LNCaP clone FGC (cell line): ENCODE measurements around the gene CEP55.

Experiments used
- DNase-seq: peaks from one replicate; pipeline ENCODE4 v3.0.0-alpha.2; 2011; ENCODE audit warnings: low read depth
- H3K4me3 ChIP-seq: 2 replicates; pipeline ENCODE4 v1.5.1; 2011; ENCODE audit warnings: mild to moderate bottlenecking, low read depth, low read length, control low read depth
- TF ChIP-seq, protein P1 (sequence below): IDR thresholded peaks from 2 replicates; pipeline ENCODE4 v1.5.1; 2012; ENCODE audit warnings: mild to moderate bottlenecking; ENCODE audit not compliant: control insufficient read depth, insufficient read depth; ENCODE audit errors: extremely low read depth

CEP55 gene

DNA sequence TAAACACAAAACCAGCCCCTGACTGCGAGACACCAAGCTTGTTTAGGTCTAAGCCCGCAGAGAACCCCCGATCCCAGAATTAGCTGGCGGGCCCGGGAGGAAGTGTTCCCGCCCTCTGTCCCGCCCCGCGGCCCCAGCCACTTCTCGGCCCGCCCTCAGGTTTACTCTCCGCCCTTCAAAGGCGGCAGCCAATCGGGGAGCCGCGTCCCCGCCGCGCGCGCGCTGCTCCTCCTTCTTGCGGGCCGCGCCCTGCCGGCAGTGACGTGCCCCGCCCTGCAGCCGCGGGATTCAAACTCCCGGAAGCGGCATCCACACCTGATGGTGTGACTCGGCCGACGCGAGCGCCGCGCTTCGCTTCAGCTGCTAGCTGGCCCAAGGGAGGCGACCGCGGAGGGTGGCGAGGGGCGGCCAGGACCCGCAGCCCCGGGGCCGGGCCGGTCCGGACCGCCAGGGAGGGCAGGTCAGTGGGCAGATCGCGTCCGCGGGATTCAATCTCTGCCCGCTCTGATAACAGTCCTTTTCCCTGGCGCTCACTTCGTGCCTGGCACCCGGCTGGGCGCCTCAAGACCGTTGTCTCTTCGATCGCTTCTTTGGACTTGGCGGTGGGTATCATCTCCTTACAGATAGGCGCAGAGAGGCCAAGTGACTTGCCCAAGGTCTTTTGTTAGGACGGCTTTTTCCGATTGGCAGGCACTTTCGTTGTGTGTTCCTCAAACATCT, at the start of gene CEP55:
Gene CEP55, plus strand, starts transcription at position 291 of the 720 bp plus-strand sequence. CDS start 3,440 bp downstream, outside the sequence.
- DNase-seq = peak; percentile 68
- TF ChIP-seq, protein P1, sequence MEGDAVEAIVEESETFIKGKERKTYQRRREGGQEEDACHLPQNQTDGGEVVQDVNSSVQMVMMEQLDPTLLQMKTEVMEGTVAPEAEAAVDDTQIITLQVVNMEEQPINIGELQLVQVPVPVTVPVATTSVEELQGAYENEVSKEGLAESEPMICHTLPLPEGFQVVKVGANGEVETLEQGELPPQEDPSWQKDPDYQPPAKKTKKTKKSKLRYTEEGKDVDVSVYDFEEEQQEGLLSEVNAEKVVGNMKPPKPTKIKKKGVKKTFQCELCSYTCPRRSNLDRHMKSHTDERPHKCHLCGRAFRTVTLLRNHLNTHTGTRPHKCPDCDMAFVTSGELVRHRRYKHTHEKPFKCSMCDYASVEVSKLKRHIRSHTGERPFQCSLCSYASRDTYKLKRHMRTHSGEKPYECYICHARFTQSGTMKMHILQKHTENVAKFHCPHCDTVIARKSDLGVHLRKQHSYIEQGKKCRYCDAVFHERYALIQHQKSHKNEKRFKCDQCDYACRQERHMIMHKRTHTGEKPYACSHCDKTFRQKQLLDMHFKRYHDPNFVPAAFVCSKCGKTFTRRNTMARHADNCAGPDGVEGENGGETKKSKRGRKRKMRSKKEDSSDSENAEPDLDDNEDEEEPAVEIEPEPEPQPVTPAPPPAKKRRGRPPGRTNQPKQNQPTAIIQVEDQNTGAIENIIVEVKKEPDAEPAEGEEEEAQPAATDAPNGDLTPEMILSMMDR = no peak
- H3K4me3 ChIP-seq = peak within 1 kb of the TSS; percentile 70

DNA sequence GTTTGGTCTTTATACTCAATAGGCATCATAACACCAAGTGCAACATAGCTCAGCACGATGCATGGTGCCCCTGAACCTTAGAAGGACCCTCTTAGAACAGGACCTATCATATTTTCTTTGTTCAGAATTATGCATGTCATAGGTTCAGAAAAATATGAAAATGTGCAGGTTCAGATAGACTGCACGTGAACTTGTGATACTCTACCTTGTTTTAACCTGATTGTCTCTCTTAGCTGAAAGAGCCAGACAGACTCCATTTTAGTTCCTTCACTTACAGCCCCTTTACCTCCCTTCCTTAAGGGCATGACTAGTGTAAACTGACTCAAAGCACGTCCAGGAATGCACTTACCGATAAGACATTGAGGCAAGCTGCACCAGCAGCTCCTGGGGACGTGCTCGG, 49.4 kb upstream of the CEP55 start:
- no peak for DNase-seq
- TF ChIP-seq, protein P1 = no peak
- H3K4me3 ChIP-seq = no peak overlapping the region

DNA sequence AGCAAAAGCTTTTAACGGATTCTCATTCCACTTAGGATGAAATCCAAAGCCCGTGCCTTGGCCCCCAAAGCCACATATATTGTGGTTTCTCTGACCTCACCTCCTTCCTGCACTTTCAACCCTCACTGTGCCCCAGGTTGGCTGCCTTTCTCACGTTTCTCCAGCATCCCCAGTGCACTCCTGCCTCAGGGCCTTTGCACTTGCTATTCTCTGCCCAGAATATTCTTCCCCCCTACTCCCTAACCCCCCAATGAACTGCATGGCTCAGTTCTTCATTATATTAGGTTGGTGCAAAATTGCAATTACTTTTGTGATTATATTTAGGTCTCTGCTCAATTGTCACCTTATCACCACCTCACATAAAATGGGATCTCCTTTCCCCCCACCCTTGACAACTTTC, 48.4 kb upstream of the CEP55 start:
- TF ChIP-seq, protein P1 = no peak
- no peak overlapping the region for H3K4me3 ChIP-seq
- DNase-seq = no peak

DNA sequence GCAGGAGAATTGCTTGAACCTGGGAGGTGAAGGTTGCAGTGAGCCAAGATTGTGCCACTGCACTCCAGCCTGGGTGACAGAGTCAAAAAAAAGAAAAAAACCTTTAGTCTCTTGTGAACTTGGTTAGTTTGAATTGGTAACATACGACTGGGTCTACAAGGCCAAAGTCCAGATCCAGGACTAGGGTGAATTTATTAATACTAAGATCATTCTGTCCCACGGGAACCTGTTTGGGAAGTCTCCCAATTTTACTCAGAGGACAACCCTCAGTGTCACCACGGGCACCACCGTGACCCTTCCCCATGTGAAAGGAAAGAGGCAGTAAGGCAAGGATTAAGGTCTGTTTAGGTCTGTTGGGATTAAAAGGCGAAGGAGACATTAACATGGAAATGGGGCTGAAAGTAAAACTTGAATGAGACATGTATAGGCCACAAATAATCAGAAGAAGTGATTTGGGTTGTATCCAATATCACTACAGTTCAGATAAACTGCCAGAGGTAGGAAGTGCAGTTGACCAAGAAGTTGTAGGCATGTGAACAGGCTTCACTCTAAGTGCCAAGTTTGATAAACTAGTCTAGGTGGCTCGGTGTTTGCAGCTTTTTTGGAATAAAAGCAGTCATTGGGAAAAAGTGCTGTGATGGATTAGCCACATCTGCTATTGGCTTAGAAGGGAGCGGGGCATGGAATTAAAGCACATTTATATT, 45.0 kb upstream of the CEP55 start:
- H3K4me3 ChIP-seq = no peak overlapping the region
- TF ChIP-seq, protein P1 = no peak
- no peak for DNase-seq

DNA sequence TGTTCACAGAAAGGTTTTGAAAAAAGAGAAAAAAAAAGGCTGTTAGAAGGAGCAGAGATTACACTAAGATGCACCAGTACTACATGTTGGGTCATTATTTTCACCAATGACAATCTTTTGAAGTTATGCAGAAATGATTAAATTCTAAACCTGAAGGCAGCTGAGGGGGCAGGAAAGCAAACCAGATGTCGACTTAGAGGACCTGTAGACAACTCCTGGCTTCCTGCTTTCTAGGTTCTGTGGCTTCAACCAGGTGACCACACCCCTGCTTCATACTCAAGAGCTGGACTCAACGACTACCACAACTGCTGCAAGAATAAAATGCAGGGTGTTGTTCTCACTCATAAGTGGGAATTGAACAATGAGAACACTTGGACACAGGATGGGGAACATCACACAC, 44.3 kb upstream of the CEP55 start:
- TF ChIP-seq, protein P1 = no peak
- no peak for DNase-seq
- no peak overlapping the region for H3K4me3 ChIP-seq

DNA sequence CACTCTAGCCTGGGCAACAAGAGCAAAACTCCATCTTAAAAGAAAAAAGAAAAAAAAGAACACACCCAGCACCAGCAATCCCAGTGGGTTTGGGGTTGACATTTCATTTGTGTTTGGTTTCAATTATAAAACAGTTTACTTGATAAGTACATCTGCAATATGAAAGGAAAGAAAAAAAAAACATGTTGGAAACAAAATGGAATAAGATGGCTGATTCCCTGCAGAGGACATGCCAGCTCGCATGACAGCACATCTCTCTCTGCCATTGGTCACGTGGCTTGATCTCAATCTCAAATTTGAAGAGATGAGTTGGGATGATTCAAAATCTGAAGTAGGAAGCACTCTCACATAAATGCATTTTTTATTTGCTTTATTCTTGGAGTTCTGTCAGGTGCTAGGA, 42.3 kb upstream of the CEP55 start:
- DNase-seq = no peak
- TF ChIP-seq, protein P1 = no peak
- H3K4me3 ChIP-seq = no peak overlapping the region
